GM21528 (cell line): ENCODE data around the gene TEDC2.
"Not testable (repeated sequence)": the region's sequence is repeated elsewhere in the genome, so short reads cannot be mapped to it uniquely, and the experiment has no call there.

ENCODE experiments used
- ATAC-seq: cut with Tn5 transposase; IDR thresholded peaks from one replicate; pipeline ENCODE4 v1.9.1; 2021; ENCODE audit warnings: mild to moderate bottlenecking, moderate library complexity; ENCODE audit not compliant: unreplicated experiment, low FRiP score

The TEDC2 gene, protein sequence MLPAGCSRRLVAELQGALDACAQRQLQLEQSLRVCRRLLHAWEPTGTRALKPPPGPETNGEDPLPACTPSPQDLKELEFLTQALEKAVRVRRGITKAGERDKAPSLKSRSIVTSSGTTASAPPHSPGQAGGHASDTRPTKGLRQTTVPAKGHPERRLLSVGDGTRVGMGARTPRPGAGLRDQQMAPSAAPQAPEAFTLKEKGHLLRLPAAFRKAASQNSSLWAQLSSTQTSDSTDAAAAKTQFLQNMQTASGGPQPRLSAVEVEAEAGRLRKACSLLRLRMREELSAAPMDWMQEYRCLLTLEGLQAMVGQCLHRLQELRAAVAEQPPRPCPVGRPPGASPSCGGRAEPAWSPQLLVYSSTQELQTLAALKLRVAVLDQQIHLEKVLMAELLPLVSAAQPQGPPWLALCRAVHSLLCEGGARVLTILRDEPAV

DNA sequence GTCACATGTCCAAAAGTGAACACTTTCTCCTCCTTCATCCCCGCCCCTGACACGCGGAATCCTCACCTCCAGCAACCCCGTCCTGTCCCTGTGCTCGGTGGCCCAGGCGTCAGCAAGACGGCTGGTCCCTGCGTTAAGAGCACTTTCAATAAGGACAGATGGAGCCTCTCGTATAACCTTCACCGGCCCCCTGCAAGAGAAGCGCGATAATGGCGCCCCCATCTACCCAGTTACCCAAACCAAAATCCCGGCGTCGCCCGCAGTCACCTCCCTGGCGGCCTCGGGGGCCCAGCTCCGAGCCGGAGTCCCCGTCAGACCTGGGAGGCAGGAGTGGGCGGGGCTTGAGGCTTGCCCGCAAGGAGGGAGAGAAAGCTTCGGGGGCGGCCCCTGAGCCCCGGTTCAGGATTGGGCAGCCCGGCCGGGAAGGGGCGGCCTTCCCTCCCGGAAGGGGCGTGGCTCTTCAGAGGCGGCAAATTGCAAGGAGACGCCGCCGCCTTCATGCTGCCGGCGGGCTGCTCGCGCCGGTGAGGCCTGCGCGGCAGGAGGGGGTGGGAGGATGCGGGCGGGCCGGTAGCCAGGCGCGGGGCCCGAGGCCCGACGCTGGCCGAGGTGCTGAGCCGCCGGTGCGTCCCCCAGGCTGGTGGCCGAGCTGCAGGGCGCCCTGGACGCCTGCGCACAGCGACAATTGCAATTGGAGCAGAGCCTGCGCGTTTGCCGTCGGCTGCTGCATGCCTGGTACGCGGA is at the start of gene TEDC2:
Gene TEDC2 (plus strand): TSS at position 463 of the 744 bp plus-strand sequence. CDS start 36 bp downstream, at position 499.
- peak; percentile 83 for ATAC-seq

DNA sequence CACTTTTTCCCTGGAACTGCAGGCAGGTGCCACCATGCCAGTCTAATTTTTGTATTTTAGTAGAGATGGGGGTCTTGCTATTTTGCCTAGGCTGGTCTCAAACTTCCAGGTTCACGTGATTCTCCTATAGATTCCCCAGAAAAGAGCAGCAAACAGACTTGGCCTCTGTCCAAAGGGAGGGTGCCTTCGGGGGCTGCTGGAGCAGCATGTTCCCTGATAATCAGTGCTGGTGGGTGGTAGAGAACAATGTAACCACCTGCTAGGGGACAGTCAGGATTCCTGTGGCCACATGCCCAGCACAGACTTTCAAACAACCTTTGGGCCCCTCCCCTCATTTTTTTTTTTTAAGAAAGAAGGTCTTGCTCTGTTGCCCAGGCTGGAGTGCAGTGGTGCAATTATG is 44.8 kb upstream of the TEDC2 start:
- no peak for ATAC-seq

DNA sequence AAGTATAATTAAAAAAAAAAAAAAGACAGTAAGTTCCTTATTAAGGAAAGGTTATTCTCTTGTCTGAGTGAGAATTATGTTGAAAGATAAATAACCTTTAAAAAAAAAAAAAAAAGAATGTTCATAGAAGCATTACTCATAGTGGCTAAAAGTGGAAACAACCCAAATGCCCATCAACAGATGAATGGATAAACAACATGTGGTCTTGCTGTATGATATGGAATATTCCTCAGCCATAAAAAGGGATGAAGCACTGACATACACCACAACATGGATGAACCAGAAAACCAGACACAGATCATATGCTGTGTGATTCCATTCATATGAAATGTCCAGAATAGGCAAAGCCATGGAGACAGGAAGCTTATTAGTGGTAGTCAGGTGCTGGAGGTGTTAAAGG is 39.9 kb upstream of the TEDC2 start:
- ATAC-seq: no peak

DNA sequence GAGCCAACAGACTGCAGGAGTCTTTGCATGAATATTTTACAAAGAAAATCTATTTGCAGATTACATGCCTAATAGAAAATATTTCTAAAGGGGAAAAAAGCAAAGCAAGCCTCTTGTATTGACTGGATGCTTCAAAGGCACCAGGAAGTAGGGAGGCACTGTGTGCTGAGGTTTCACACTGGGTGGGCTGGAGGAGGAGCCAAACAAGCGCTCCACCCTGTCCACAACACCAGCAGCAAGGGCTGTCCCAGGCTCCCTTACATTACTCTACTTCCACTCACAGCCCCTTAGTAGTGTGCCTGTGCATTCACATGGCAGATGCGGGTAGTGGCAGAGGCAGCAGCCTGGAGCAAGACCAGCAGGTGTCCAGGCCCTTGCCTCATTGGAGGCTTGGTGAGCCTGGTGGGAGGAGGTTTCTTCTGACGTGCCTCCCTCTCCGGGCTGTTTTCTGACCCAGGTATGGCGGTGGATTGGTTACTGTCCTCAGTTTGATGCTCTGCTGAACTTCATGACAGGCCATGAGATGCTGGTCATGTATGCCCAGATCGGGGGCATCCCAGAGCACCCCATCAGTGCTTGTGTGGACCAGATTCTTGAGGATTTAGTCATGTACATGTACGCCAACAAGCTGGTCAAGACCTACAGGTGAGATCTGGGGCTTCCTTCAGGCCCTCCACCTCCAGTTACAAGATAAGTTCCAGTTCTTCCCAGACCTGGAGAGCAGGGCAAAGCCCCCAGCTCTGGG is 37.6 kb upstream of the TEDC2 start:
- no peak for ATAC-seq

DNA sequence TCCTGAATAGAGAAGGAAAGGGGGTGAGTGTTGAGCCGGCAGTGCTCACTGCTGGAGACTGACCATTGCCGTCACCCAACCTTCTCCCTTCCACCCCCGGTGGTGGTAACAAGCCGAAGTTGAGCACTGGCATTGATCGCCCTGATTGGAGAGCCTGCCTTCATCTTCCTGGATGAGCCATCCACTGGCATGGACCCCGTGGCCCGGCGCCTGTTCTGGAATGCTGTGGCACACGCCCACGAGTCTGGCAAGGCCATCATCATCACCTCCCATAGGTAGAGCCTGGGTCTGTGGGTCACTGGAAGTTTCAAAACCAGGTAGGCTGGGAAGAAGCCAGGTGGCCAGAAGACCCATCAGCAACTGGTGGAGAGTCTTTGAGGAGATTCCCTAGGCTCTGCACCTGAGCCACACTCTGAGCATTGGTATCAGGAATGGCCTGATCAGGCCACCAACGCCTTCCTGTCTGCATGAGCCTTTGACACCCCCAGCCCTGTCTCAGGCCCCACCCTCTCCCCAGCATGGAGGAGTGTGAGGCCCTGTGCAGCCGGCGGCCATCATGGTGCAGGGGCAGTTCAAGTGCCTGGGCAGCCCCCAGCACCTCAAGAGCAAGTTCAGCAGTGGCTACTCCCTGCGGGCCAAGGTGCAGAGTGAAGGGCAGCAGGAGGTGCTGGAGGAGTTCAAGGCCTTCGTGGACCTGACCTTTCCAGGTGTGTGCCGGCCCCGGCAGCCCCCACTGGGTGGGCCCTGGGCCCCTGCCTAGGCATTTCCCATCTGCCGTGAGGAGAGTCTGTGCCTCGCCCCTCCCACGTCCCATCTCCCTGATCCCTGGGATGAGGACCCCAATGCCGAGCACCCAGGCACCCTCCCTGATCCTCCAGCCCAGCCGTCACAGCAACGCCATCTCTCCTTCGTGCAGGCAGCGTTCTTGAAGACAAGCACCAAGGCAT is 35.6 kb upstream of the TEDC2 start:
- no peak for ATAC-seq

DNA sequence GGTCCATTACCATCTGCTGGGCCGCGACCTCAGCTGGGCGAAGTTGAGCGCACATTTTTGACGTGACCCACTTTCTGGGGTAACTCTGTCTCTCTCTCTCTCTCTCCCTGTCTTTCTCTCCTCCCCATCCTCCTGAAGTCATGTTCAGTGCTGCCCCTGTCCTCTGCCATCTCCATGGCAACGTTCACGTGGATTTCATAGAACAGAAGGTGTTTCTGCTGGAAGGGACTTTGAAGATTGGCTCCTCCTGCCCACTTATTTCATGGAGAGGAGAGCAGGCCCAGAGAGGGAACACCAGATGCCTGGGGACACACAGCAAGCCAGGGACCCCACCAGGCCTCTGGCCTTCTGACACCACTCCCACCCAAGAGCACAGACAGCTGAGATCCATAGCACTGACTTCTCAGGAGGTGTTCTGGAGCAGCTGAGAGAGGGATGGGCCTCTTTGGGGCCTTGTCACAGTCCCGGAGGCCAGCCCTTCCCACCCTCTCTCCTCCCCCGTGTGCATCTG is 34.8 kb upstream of the TEDC2 start:
- no peak for ATAC-seq

DNA sequence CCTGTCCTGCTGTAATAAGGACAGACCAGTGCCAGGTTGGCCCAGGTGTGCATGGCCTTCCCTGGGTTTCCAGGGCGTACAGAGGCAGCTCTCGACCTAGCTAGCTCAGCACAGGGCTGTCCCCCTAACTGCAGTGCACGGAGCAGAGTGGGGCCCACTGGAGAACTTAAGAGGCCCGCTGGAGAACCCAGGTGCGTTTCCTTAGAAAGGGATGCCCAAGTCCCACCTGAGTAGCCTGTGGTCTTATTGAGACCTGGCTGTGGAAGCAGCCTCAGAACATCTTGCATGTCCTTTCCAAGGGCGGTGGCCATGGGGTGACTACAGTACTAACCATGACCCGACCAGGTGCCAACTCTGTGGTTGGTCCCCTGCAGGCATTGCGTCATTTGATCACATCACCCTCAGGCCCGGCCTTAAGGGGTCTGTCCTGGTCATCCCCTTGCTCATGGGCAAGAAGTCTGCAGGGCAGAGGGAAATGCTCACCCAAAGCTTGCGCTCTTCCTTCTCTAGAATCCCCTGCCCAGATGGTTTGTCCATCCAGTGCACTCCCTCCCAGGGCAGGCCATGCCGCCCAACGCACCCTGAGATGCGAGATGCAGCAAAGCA is 34.0 kb upstream of the TEDC2 start:
- no peak for ATAC-seq

DNA sequence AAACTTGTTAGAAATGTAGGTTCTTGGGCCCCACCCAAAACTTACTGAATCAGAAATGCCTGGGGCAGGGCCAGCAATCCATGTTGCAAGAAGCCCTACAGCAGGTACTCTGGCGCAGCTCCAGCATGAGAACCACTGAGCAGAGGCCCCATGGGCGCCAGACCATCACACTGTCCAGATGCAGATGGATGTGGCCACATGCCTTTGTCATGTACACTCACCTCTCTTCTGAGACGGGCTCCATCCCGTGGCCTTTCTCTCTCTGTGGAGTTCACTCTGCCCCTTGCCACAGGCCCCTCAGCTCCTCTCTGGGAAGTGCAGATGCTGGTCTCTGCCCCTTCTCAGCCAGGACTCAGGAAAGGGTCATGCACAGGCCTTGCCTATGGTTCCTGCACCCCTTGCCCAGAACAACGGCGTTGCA is 33.0 kb upstream of the TEDC2 start:
- ATAC-seq: no peak

DNA sequence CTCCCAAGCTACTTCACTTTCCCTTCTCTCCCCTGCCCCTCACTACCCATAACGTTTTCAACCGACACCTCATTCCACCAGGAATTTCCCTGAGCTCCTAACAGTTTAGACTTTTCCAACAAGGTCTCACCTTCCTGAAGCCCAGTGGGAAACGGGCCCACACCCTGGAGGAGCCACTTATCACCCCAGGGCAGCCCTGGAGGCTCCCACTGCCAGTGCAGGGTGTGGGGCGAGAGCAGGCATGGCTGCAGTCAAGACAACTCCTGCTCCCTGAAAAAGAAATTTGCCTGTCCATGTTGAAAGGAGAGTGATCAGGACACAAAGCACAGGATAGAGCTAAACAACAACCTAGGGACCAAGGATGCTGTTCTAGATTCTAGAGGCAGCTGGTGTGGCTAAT is 32.4 kb upstream of the TEDC2 start:
- ATAC-seq: no peak

DNA sequence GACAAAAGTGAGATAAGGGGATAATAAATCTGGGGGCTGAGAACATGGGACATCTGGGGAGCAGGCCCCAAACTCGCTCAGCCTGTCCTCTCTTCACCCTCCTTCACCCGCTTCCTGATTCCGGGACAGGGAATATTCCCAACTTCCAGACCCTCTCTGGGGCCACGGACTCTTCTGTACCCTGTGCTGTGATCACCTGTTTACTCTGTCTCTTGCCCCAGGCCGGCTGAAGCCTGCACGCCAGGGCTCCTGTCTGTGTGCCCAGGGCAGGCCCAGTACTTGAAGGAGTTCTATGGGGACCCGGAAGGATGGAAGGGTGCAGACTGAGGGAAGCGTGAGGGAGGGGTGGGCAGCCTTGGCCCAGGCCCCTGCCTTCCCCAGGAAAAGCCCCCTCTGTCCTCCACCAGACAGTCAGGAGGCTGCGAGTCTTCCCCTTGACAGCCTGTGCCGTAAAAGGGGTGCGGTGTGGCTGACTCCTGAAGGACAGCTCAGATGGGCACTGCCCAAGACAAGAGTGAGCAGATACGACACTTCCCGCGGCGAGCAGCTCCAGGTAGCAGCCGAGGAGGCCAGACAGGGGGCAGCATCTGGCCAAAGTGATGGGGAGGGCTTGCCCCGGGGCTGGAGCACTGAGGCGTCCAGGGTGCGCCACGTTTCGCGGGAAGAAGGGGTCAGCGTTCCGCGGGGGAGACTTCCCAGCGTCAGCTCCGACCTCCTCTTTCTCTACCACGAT is 31.7 kb upstream of the TEDC2 start:
- ATAC-seq: no peak

DNA sequence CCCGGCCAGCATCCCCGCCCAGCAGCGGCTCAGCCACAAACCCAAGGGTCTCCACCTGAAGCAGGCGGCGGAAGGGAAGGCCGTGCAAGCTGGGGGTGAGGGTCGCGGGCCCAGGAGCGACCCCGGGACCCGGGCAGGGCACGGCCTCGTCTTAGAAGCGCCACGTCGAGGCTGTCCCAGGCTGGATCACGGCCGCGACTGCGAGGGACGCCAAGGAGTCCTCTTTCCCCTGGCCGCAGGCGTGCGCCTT is 31.2 kb upstream of the TEDC2 start:
- no peak for ATAC-seq

DNA sequence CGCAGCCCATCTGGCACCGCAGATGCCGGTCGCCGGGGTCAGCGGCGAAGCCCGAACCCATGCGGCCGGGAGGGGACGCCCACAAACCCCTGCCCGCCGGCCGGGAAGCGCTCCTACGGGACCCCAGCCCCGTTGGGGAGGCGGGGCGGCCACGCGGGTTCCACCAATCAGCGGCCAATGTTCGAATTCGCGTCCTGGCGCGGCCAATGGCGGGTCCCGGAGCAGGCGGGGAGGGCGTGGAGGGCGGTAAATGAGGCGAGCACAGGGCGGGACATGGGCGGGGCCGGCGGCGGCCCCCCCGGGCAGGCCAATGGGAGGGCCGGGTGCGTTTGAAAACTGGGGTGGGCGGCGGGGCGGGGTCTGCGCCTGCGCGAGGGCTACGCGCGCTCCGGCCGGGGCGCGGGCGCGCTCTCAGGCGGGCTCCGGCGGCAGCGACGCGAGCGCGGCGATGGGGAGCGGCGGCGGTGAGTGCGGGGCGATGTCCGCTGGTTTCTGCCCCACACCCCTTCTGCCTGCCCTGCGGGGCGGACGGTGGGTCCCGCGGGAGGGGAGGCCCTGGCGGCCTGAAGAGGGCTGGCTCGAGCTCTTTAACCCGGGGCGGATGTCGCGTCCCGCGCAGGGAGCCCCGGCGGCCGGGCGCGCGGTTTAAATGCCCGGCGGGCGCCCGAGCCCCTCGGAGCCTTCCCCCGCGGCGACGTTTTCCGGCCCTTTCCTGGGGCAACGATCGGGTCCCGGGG is 30.7 kb upstream of the TEDC2 start, which contains the start of gene CCNF:
Gene CCNF (plus strand): TSS at position 414 of the 737 bp plus-strand sequence. CDS start 35 bp downstream, at position 449.
- ATAC-seq: peak; percentile 85

DNA sequence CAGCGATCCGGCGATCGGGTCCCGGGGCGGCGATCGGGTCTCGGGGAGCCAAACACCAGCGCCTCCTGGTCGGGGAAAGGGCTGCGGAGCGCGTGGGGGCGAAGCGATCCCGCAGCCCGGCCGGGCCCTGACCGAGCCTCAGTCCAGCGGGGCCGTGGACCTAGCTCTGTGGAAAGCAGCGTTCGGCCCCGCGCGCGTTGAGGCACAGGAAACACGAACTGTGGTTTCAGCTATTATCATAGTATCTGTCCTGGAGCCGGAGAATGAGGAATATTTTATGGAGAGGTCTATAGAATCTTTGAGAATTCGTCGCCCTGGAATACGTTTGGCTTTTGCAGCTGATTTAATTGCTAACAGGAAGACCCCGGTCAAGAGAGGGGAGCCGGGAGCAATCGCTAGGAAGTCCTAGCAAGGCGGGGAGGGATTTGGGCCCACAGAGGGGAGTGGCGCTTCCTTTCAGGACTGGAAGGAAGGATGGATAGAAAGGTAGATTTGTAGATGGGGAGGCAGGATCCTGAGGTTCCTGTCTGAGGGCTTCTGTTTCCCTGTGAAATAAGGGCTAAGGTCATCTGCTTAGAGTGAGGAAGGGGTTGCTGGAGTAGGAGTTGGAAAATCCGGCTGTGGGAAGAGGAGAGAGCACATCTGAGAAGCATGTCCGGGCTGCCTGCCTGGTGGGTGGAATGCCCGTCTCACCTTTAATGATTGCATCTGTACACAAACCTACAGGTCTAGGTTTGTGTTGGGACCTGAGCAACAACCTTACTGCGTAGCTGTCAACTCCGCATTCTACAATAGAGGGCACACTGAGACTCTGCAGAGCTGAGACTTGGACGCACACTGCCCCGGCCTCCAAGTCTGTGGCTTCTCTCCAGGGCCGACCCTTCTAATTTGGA is 29.9 kb upstream of the TEDC2 start:
- peak; percentile 9 for ATAC-seq

DNA sequence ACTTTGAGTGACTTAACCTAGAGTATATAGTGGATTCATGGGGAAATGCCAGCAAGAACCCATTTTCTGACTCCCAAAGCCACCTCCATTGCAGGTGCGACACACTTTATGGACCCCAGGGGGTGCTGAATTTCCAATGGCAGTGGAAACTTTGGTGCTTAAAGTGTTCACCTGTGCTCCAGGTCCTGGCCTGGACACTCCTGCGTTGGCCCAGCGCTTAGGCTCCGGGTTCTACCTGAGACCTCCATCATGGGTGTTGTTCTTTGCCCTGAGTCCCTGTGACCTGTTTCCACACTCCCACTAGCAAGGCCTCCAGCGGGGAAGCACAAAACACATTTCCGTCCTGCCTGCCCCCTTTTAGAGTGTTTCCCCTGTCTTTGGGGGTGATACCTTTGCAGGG is 27.6 kb upstream of the TEDC2 start:
- ATAC-seq: no peak

DNA sequence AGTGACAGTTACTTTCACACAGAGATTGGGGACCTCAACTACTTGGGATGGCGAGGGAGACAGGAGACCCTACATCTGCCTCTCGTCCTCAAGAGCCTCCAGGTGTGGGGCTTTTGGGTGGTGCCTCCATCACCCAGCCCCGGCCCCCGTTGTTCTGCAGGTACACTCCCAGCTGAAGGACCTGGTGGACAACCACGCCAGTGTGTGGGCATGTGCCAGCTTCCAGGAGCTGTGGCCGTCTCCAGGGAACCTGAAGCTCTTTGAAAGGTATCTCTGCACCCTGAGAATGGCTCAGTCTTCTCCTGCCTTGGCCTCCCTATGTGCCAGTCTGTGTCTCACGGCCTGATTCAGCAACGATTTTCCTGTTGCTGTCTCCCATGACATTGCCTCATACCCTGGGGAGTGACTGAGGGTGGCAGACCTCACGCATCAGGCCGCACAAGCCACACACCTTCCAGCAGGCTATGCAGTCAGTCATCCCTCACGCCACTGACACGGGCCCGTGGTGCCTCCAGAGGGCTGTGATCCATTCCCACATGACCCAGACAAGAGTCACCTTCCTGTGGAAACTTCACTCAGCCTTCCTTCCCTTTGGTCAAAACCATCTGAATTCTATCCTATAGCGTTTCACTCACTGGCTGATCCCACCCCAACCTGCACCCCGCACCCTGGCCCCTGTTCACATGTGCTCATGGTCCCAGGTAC is 27.0 kb upstream of the TEDC2 start:
- no peak for ATAC-seq

DNA sequence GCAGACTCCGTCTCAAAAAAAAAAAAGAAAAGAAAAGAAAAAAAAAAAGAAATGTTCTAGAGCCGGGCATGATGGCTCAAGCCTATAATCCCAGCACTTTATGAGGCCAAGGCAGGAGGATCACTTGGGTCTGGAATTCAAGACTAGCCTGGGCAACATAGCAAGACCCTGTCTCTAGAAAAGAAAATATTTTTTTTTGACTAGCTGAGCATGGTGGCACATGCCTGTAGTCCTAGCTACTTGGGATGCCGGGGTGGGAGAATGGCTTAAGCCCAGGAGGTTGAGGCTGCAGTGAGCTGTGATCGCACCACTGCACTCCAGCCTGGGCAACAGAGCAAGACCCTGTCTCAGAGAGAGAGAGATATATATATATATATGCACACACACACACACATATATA is 24.7 kb upstream of the TEDC2 start:
- ATAC-seq: not testable (repeated sequence)

DNA sequence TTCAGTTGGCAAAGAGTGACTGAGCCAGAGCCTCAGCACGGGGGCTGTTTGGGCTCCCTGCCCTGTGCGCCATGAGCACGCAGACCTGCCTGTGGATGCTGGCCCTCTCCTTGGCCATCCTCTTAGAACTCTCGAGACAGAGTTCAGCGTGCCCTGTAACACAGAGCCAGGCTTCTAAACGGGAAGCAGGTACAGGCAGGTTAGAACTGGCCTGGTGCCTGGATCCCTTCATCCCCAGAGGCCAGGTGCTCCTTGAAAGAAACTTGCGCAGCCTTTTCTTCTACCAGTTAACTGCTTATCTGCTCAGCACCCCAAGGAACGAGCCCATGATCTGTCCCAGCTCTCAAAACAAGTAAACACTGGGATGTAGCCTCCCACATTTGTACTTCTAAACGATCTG is 23.8 kb upstream of the TEDC2 start:
- ATAC-seq: no peak
